NB4 (cell line): ENCODE results near the gene DLG1.
"Not testable (repeated sequence)": the region's sequence is repeated elsewhere in the genome, so short reads cannot be mapped to it uniquely, and the experiment has no call there.

Source experiments
- DNase-seq: peaks from one replicate; pipeline ENCODE4 v3.0.0; 2010; ENCODE audit warnings: low read depth
- H3K4me3 ChIP-seq: one replicate; pipeline ENCODE4 v1.5.1; 2011; ENCODE audit warnings: mild to moderate bottlenecking, low read depth, low read length, moderate library complexity
- MYC ChIP-seq: IDR thresholded peaks from 2 replicates; pipeline ENCODE4 v1.6.1; 2011; ENCODE audit warnings: low read depth, low read length
- POLR2A ChIP-seq: IDR thresholded peaks from 2 replicates; pipeline ENCODE4 v1.6.1; 2011; ENCODE audit warnings: mild to moderate bottlenecking; ENCODE audit not compliant: insufficient read length; ENCODE audit errors: extremely low read depth
- TF ChIP-seq, protein P1 (sequence below): IDR thresholded peaks from 2 replicates; pipeline ENCODE4 v1.6.1; 2011; ENCODE audit warnings: low read depth, low read length
- TF ChIP-seq, protein P2 (sequence below): IDR thresholded peaks from one replicate; pipeline ENCODE4 v1.5.1; 2012; ENCODE audit warnings: low read depth, low read length

The DLG1 gene

DNA sequence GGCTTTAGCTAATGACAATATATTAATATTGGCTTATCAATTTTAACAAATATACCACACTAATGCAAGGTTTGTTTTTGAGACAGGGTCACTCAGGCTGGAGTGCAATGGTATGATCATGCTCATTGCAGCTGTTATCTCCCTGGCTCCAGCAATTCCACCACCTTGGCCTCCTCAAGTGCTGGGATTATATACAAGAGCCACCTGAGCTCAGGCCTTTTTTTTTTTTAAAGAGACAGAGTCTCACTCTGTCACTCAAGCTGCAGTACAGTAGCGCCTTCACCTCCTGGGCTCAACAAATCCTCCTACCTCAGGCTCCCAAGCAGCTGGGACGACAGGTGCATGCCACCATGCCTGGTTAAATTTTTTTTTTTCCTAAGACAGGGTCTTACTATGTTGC lies 11.7 kb downstream of the DLG1 start:
- no peak for DNase-seq
- H3K4me3 ChIP-seq: no peak overlapping the region
- TF ChIP-seq MYC (no peak), POLR2A (no peak)
- TF ChIP-seq, protein P1, sequence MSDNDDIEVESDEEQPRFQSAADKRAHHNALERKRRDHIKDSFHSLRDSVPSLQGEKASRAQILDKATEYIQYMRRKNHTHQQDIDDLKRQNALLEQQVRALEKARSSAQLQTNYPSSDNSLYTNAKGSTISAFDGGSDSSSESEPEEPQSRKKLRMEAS: no peak
- TF ChIP-seq, protein P2, sequence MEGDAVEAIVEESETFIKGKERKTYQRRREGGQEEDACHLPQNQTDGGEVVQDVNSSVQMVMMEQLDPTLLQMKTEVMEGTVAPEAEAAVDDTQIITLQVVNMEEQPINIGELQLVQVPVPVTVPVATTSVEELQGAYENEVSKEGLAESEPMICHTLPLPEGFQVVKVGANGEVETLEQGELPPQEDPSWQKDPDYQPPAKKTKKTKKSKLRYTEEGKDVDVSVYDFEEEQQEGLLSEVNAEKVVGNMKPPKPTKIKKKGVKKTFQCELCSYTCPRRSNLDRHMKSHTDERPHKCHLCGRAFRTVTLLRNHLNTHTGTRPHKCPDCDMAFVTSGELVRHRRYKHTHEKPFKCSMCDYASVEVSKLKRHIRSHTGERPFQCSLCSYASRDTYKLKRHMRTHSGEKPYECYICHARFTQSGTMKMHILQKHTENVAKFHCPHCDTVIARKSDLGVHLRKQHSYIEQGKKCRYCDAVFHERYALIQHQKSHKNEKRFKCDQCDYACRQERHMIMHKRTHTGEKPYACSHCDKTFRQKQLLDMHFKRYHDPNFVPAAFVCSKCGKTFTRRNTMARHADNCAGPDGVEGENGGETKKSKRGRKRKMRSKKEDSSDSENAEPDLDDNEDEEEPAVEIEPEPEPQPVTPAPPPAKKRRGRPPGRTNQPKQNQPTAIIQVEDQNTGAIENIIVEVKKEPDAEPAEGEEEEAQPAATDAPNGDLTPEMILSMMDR: no peak

DNA sequence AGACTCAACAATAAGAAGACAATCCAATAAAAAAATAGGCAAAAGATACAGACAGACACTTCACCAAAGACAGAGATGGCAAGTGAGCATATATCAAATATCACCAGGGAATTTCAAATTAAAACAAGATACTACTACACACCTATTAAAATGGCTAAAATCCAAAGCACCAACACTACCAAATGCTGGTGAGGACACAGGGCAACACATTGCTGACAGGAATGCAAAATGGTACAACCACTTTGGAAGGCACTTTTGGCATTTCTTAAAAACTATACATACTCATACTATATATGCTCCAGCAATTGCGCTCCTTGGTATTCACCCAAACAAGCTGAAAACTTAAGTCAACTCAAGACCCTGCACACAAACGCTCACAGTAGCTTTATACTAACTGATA lies 12.9 kb downstream of the DLG1 start:
- TF ChIP-seq, protein P2: no peak
- no peak for TF ChIP-seq MYC
- TF ChIP-seq, protein P1: no peak
- TF ChIP-seq POLR2A: no peak
- no peak for DNase-seq
- no peak overlapping the region for H3K4me3 ChIP-seq

GRCh38 chr3:197283045-197283444 lies 15.4 kb downstream of the DLG1 start:
- TF ChIP-seq, protein P2: no peak
- TF ChIP-seq, protein P1: no peak
- TF ChIP-seq POLR2A (no peak), MYC (no peak)
- H3K4me3 ChIP-seq: no peak overlapping the region
- DNase-seq: no peak

DNA sequence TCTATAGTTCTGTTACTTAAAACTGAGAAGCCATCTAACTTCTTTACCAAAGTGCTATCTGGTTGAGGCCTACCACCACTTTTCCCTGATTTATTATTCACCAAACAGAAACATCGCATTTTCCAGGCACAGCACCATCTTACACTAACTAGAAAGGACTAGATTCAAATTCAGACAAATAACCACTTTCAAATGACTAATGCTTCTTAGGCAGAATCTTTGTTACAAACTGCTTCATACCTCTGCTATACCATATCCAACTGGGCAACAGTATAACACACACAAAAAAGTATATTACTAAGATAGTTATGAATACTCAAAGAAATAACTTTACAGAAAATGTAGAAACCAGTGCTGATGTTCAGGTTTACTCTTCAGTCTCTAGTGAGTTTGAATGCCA lies 16.6 kb downstream of the DLG1 start:
- no peak overlapping the region for H3K4me3 ChIP-seq
- DNase-seq: no peak
- TF ChIP-seq, protein P1: no peak
- TF ChIP-seq, protein P2: no peak
- no peak for TF ChIP-seq MYC
- TF ChIP-seq POLR2A: no peak

DNA sequence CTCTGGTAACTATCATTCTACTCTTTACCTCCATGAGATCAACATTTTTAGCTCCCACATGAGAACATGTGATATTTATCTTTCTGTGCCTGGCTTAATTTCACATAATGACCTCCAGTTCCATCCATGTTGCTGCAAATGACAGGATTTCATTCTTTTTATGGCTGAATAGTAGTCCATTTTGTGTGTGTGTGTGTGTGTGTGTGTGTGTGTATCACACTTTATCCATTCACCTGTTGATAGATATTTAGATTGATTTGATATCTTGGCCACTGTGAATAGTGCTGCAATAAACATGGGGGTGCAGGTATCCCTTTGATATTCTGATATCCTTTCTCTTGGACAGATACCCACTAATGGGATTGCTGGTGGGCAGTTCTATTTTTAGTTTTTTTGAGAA lies 18.3 kb downstream of the DLG1 start:
- no peak for DNase-seq
- TF ChIP-seq, protein P2: no peak
- TF ChIP-seq POLR2A: no peak
- TF ChIP-seq, protein P1: no peak
- no peak for TF ChIP-seq MYC
- H3K4me3 ChIP-seq: no peak overlapping the region

DNA sequence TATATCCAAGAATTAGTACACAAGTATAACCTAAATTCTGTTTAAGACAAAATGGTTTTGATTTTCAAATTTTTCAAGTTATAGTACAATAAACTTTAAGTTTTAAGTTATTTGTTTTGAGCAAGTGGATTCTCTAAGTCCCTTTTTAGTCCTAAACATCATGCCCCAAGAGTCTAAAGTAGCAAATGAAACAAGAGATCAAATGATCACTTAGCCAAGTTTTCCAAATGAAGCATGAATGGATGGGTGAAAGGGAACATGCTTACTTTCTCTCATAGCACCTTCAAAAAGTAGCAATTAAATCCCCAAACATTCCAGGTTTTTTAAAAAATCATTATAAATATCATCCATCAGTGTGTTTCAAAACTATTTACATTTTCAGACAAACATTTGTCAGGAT lies 19.5 kb downstream of the DLG1 start:
- TF ChIP-seq MYC: no peak
- TF ChIP-seq, protein P1: no peak
- TF ChIP-seq, protein P2: no peak
- no peak for TF ChIP-seq POLR2A
- no peak for DNase-seq
- H3K4me3 ChIP-seq: no peak overlapping the region

DNA sequence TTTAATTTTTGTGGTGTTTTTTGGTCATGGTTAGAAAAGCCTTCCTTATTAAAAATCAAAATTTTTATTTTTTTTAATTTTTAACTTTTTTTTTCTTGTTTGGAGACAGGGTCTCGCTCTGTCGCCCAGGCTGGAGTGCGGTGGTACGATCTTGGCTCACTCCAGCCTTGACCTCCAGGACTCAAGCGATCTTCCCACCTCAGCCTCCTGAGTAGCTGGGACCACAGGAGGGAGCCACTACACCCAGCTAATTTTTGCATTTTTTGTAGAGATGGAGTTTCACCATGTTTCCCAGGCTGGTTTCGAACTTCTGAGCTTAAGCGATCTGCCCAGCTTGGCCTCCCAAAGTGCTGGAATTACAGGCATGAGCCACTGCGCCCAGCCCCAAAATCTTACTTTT lies 21.6 kb downstream of the DLG1 start:
- DNase-seq: not testable (repeated sequence)

More for the DNA sequence above, 21.6 kb downstream of the DLG1 start:
- H3K4me3 ChIP-seq: not testable (repeated sequence)
